ENCODE data around the gene PIGW.
"Not testable (repeated sequence)": the region's sequence is repeated elsewhere in the genome, so short reads cannot be mapped to it uniquely, and the experiment has no call there.

The PIGW gene

DNA sequence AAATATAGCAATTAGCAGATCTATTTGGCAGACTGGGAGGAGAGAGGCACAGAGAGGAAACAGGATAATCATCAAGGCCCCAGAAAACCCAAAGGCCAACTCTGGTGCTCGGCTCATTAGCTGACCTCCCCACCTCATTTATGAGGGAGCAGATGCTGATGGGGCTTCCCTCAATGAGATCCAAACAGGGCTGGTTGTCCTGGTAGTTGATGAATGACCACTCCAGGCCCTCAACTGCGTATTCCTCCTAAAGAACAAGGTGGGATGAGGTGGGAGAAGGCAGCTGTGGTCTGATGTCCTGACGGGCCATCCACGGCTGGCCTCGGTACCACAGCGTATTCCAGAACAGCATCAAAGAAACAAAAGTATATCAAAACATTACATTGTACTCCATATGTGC is 27.5 kb upstream of the PIGW start:
- Histone ChIP-seq H3K4me3 (ENCODE audit: low read depth in 1 of 2, low read length in 2 of 2) (no peak overlapping the region), H3K4me1 (ENCODE audit: control insufficient read depth in 1 of 2, insufficient read depth in 2 of 2, low read length in 2 of 2) (no peaks in the 10 kb centered on the region), H3K9ac (ENCODE audit: low read depth in 1 of 2, low read length in 2 of 2) (no peak overlapping the region), H3K27ac (ENCODE audit: low read depth, low read length) (no peak overlapping the region), H3K9me3 (ENCODE audit: control insufficient read depth in 1 of 2, low read length in 2 of 2) (no peaks in the 10 kb centered on the region), H3K36me3 (ENCODE audit: control insufficient read depth in 1 of 2, insufficient read depth in 2 of 2, low read length in 2 of 2) (peaks cover 21 to 87% of the 10 kb centered on the region in 2 donors), H3K27me3 (ENCODE audit: control insufficient read depth in 1 of 2, insufficient read depth in 2 of 2, low read length in 2 of 2) (no peaks in the 10 kb centered on the region)

DNA sequence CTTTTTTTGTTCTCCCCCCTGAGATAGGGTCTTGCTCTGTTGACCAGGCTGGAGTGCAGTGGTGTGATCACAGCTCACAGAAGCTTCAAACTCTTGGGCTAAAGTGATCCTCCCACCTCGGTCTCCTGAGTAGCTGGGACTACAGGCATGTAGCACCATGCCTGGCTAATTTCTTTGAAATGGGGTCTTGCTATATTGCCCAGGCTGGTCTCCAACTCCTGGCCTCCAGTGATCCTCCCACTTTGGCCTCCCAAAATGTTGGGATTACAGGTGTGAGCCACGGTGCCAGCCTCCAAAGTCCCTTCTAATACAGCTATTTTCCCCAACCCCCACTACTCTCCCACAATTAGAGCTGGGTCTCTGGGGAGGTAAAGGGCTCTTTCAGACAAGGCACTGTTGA is 26.3 kb upstream of the PIGW start:
- H3K9ac ChIP-seq (ENCODE audit: low read depth in 1 of 2, low read length in 2 of 2); H3K4me1 ChIP-seq (ENCODE audit: control insufficient read depth in 1 of 2, insufficient read depth in 2 of 2, low read length in 2 of 2); H3K9me3 ChIP-seq (ENCODE audit: control insufficient read depth in 1 of 2, low read length in 2 of 2); H3K27ac ChIP-seq (ENCODE audit: low read depth, low read length); H3K4me3 ChIP-seq (ENCODE audit: low read depth in 1 of 2, low read length in 2 of 2); H3K27me3 ChIP-seq (ENCODE audit: control insufficient read depth in 1 of 2, insufficient read depth in 2 of 2, low read length in 2 of 2): not testable (repeated sequence)
- H3K36me3 ChIP-seq (ENCODE audit: control insufficient read depth in 1 of 2, insufficient read depth in 2 of 2, low read length in 2 of 2) = peaks cover 21 to 89% of the 10 kb centered on the region in 2 donors

DNA sequence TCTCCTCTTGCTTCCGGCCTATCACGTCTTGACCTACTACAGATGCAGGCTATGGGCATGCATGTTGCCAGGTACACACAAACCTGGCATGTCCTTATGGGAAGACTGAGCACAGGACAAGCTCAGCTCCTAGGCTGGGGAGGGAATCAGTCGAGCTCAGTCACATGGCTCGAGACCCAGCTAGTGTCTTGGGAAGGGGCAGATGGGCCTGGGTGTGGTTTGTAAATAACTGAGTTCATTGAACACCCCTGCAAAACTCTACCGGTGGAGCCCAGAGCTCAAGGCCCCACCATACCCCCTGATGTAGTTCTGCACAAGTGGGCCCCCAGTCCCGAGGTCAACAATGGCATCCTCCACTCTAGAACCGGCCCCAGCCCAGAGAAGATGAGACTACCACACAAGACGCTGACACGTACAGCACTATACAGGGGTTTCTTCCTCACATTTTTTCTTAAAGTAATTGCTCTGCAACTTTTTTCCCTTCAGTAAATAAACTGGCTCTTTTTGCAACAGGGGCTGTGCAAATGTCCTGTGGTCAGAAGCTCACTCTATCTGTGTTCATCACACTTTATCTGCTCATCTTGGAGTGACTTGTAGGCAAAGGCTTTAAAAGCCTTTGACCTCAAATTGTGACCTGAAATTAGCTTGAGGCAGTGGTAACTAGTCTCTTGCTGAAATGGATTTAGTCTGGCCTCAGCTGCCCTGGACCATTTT is 25.4 kb upstream of the PIGW start:
- Histone ChIP-seq H3K27me3 (ENCODE audit: control insufficient read depth in 1 of 2, insufficient read depth in 2 of 2, low read length in 2 of 2) (no peaks in the 10 kb centered on the region), H3K36me3 (ENCODE audit: control insufficient read depth in 1 of 2, insufficient read depth in 2 of 2, low read length in 2 of 2) (peaks cover 21 to 85% of the 10 kb centered on the region in 2 donors), H3K9me3 (ENCODE audit: control insufficient read depth in 1 of 2, low read length in 2 of 2) (no peaks in the 10 kb centered on the region)

DNA sequence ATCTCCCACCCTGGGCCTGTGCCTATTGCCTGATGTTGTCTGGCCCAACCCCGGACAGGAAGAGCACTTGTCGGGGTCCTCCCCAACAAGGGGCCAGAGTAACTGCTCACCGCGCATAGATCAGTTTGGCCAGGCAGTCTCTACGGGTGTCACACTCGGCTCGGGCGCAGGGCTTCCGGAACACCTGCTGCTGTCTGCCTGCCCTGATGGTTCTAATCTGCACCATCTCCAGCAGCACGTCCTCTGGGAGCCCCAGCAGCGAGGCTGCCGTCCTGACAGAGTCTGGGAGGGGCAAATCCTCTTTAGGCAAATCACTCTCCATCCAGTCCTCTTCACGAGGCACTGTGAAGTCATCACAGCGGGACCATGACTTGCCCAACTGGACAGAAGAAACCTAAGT is 24.2 kb upstream of the PIGW start:
- no peak overlapping the region for H3K27ac ChIP-seq (ENCODE audit: low read depth, low read length)
- H3K36me3 ChIP-seq (ENCODE audit: control insufficient read depth in 1 of 2, insufficient read depth in 2 of 2, low read length in 2 of 2) = peaks cover 16 to 86% of the 10 kb centered on the region in 2 donors
- H3K9me3 ChIP-seq (ENCODE audit: control insufficient read depth in 1 of 2, low read length in 2 of 2) = no peaks in the 10 kb centered on the region
- no peak overlapping the region for H3K4me3 ChIP-seq (ENCODE audit: low read depth in 1 of 2, low read length in 2 of 2)
- no peaks in the 10 kb centered on the region for H3K27me3 ChIP-seq (ENCODE audit: control insufficient read depth in 1 of 2, insufficient read depth in 2 of 2, low read length in 2 of 2)
- H3K9ac ChIP-seq (ENCODE audit: low read depth in 1 of 2, low read length in 2 of 2) = no peak overlapping the region
- no peaks in the 10 kb centered on the region for H3K4me1 ChIP-seq (ENCODE audit: control insufficient read depth in 1 of 2, insufficient read depth in 2 of 2, low read length in 2 of 2)

More for the DNA sequence above, 25.4 kb upstream of the PIGW start:
- H3K9ac ChIP-seq (ENCODE audit: low read depth in 1 of 2, low read length in 2 of 2) = no peak overlapping the region
- no peak overlapping the region for H3K4me3 ChIP-seq (ENCODE audit: low read depth in 1 of 2, low read length in 2 of 2)
- H3K27ac ChIP-seq (ENCODE audit: low read depth, low read length) = no peak overlapping the region
- H3K4me1 ChIP-seq (ENCODE audit: control insufficient read depth in 1 of 2, insufficient read depth in 2 of 2, low read length in 2 of 2) = no peaks in the 10 kb centered on the region

DNA sequence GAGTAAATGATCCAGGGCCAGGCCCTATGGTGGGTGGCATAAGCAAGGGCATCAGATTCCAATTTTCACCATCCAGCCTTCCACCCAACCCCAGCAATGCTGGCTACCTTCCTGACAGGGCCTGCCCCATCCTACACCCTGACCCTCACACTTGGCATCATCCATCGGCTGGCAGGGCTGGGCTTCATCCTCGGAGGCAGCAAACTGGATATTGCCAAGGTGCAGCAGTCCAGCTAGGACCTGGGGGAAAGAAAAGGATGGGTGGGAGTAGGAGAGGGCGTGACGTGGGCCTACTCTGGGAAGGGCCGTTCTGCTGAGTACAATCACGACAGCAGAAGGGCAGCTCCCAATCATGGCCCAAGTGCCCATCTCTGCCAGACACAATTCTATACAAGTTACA is 23.6 kb upstream of the PIGW start:
- Histone ChIP-seq H3K27ac (ENCODE audit: low read depth, low read length) (no peak overlapping the region), H3K9me3 (ENCODE audit: control insufficient read depth in 1 of 2, low read length in 2 of 2) (no peaks in the 10 kb centered on the region), H3K9ac (ENCODE audit: low read depth in 1 of 2, low read length in 2 of 2) (no peak overlapping the region), H3K36me3 (ENCODE audit: control insufficient read depth in 1 of 2, insufficient read depth in 2 of 2, low read length in 2 of 2) (peaks cover 12 to 84% of the 10 kb centered on the region in 2 donors), H3K27me3 (ENCODE audit: control insufficient read depth in 1 of 2, insufficient read depth in 2 of 2, low read length in 2 of 2) (no peaks in the 10 kb centered on the region), H3K4me3 (ENCODE audit: low read depth in 1 of 2, low read length in 2 of 2) (no peak overlapping the region), H3K4me1 (ENCODE audit: control insufficient read depth in 1 of 2, insufficient read depth in 2 of 2, low read length in 2 of 2) (no peaks in the 10 kb centered on the region)

DNA sequence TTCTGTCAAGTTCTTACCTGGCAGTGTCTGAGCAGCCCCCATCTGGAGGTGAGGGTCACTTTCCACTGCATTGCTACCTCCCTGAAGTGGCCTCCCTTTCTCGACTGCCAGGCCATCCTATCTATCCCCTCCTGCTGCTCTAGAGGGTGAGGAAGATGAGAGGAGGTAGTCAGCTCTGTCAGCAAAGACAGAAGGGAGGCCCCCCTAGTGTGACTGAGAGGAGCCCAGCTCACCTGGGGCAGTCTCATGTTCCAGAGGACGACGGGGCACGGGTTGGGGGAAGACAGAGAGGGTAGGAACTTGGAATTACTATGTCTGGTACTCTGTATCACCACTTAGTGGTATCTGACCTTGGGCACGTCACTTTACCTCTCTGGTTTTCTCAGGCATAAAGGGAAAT is 22.1 kb upstream of the PIGW start:
- Histone ChIP-seq H3K27me3 (ENCODE audit: control insufficient read depth in 1 of 2, insufficient read depth in 2 of 2, low read length in 2 of 2) (no peaks in the 10 kb centered on the region), H3K36me3 (ENCODE audit: control insufficient read depth in 1 of 2, insufficient read depth in 2 of 2, low read length in 2 of 2) (peaks cover 12 to 75% of the 10 kb centered on the region in 2 donors), H3K9ac (ENCODE audit: low read depth in 1 of 2, low read length in 2 of 2) (no peak overlapping the region), H3K27ac (ENCODE audit: low read depth, low read length) (no peak overlapping the region), H3K4me1 (ENCODE audit: control insufficient read depth in 1 of 2, insufficient read depth in 2 of 2, low read length in 2 of 2) (no peaks in the 10 kb centered on the region), H3K9me3 (ENCODE audit: control insufficient read depth in 1 of 2, low read length in 2 of 2) (no peaks in the 10 kb centered on the region), H3K4me3 (ENCODE audit: low read depth in 1 of 2, low read length in 2 of 2) (no peak overlapping the region)

DNA sequence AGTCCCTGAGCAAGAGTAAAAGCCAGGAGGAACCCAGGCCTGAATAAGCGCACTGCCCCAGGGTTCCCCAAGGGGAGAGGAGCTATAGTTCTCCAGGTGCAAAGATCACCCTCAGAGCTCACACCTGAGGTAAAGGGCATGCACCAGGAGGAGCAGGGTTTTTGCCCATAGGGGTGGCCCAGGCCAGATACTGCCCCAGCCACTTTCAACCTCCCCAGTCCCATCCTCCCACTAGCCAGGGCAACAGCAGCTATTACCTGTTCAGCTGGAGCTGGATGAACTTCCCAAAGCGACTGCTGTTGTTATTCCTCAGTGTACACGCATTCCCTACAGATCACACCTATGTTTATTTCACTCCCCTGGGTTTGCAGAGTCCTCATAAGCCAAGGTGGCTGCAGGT is 19.9 kb upstream of the PIGW start:
- Histone ChIP-seq H3K27ac (ENCODE audit: low read depth, low read length) (no peak overlapping the region), H3K36me3 (ENCODE audit: control insufficient read depth in 1 of 2, insufficient read depth in 2 of 2, low read length in 2 of 2) (peaks cover 12 to 71% of the 10 kb centered on the region in 2 donors), H3K9me3 (ENCODE audit: control insufficient read depth in 1 of 2, low read length in 2 of 2) (no peaks in the 10 kb centered on the region), H3K27me3 (ENCODE audit: control insufficient read depth in 1 of 2, insufficient read depth in 2 of 2, low read length in 2 of 2) (no peaks in the 10 kb centered on the region), H3K4me1 (ENCODE audit: control insufficient read depth in 1 of 2, insufficient read depth in 2 of 2, low read length in 2 of 2) (no peaks in the 10 kb centered on the region), H3K4me3 (ENCODE audit: low read depth in 1 of 2, low read length in 2 of 2) (no peak overlapping the region), H3K9ac (ENCODE audit: low read depth in 1 of 2, low read length in 2 of 2) (no peak overlapping the region)

DNA sequence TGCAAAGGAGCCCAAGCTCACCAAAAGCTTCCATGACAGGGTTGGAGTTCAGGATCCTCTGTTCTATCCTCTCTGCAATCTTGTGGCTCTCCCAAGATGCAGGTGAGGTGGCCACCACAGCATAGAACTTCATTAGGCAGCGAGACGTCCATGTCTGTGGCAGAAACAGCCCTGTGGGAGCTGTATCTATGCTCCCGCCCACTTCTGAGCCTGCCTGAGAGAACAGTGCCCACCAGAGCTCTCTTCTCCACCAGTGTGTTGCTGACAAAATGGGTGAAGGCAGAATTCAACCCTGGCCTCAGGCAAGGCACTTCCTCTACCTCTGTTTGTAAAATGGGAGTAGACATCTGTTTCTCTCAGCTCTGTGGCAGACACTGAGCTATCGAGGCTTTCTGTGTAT is 18.9 kb upstream of the PIGW start:
- H3K9me3 ChIP-seq (ENCODE audit: control insufficient read depth in 1 of 2, low read length in 2 of 2) = no peaks in the 10 kb centered on the region
- H3K36me3 ChIP-seq (ENCODE audit: control insufficient read depth in 1 of 2, insufficient read depth in 2 of 2, low read length in 2 of 2) = peaks cover 9 to 70% of the 10 kb centered on the region in 2 donors
- H3K27me3 ChIP-seq (ENCODE audit: control insufficient read depth in 1 of 2, insufficient read depth in 2 of 2, low read length in 2 of 2) = no peaks in the 10 kb centered on the region
- no peak overlapping the region for H3K27ac ChIP-seq (ENCODE audit: low read depth, low read length)
- no peak overlapping the region for H3K4me3 ChIP-seq (ENCODE audit: low read depth in 1 of 2, low read length in 2 of 2)
- H3K4me1 ChIP-seq (ENCODE audit: control insufficient read depth in 1 of 2, insufficient read depth in 2 of 2, low read length in 2 of 2) = no peaks in the 10 kb centered on the region
- H3K9ac ChIP-seq (ENCODE audit: low read depth in 1 of 2, low read length in 2 of 2) = no peak overlapping the region

DNA sequence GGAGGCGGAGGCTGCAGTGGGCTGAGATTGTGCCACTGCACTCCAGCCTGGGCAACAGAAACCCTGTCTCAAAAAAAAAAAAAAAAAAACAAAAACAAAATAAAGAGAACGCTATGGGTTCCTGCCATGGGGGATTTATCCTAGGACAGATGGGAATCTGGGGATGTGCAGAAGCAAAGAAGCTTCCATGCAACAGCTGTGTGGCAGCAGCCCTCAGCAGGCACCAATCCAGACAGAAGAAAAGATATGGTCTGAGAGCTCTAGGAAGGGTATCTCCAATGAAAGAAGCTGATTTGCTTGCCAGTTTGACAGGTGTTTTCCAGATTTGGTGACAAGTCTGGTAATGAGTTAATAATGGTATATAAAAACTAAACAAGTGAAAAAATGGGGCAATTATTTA is 11.7 kb upstream of the PIGW start:
- Histone ChIP-seq H3K9ac (ENCODE audit: low read depth in 1 of 2, low read length in 2 of 2) (no peak overlapping the region), H3K4me1 (ENCODE audit: control insufficient read depth in 1 of 2, insufficient read depth in 2 of 2, low read length in 2 of 2) (no peaks in the 10 kb centered on the region), H3K27ac (ENCODE audit: low read depth, low read length) (no peak overlapping the region), H3K36me3 (ENCODE audit: control insufficient read depth in 1 of 2, insufficient read depth in 2 of 2, low read length in 2 of 2) (peaks cover 31 to 61% of the 10 kb centered on the region in 2 donors), H3K9me3 (ENCODE audit: control insufficient read depth in 1 of 2, low read length in 2 of 2) (no peaks in the 10 kb centered on the region), H3K27me3 (ENCODE audit: control insufficient read depth in 1 of 2, insufficient read depth in 2 of 2, low read length in 2 of 2) (no peaks in the 10 kb centered on the region), H3K4me3 (ENCODE audit: low read depth in 1 of 2, low read length in 2 of 2) (no peak overlapping the region)

DNA sequence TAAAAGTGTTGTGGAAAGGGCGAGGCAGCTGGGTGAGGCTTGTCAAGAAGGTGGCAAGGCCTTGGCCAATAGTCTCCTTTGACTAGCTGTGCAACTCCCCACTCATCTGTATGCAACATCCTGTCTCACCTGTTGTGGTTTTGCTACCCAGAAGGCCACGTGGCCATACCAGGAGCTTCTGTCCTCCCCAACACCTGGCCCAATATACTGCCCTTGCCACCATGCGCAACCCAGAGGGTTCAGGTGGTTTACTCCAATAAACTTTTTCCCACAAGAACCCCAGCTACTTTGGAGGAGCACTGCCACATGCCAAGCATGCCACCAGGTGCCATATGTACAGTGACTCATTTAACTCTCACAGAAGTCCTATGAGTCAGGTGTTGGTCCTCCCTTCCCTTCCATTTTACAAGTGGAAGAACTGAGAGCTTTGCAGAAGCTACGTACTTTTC is 10.3 kb upstream of the PIGW start:
- Histone ChIP-seq H3K27ac (ENCODE audit: low read depth, low read length) (no peak overlapping the region), H3K9me3 (ENCODE audit: control insufficient read depth in 1 of 2, low read length in 2 of 2) (no peaks in the 10 kb centered on the region), H3K27me3 (ENCODE audit: control insufficient read depth in 1 of 2, insufficient read depth in 2 of 2, low read length in 2 of 2) (no peaks in the 10 kb centered on the region), H3K9ac (ENCODE audit: low read depth in 1 of 2, low read length in 2 of 2) (no peak overlapping the region), H3K4me3 (ENCODE audit: low read depth in 1 of 2, low read length in 2 of 2) (no peak overlapping the region), H3K36me3 (ENCODE audit: control insufficient read depth in 1 of 2, insufficient read depth in 2 of 2, low read length in 2 of 2) (peaks cover 31 to 65% of the 10 kb centered on the region in 2 donors), H3K4me1 (ENCODE audit: control insufficient read depth in 1 of 2, insufficient read depth in 2 of 2, low read length in 2 of 2) (no peaks in the 10 kb centered on the region)
